ENCODE data around the gene SSX2IP. TPM values are rescaled to one million over a fixed set of nuclear protein-coding genes. Genes with fewer than 3 reads are reported as not detected.

The SSX2IP gene
- 3.0 and 3.1 TPM in 2 replicates for total RNA-seq

GRCh38 chr1:84690397-84691121 is at the start of gene SSX2IP:
TSS of gene SSX2IP (minus strand) at chr1:84690461. CDS start at chr1:84671219, 19,242 bp downstream.

Other genes with a start within 250 kb of the SSX2IP start
- 53.1 and 54.8 TPM in 2 replicates for gene RPF1, start 211.2 kb downstream of the SSX2IP start, total RNA-seq
- gene SPATA1, start 184.1 kb downstream of the SSX2IP start, total RNA-seq: 0.25 TPM in 1 of 2 replicates, not detected in the other
- gene GNG5, start 183.9 kb downstream of the SSX2IP start, total RNA-seq: 123 and 131 TPM in 2 replicates
- 6.9 and 10.8 TPM in 2 replicates for gene CTBS, start 116.0 kb downstream of the SSX2IP start, total RNA-seq
- not detected in 2 replicates for gene LPAR3, start 202.7 kb upstream of the SSX2IP start, total RNA-seq

All from mammary microvascular endothelial cell (primary cell).